ENCODE results near the gene PIEZO1. TPM values are rescaled to one million over a fixed set of nuclear protein-coding genes. Genes with fewer than 3 reads are reported as not detected.

The PIEZO1 gene
- total RNA-seq, 2 experiments from 2014 or later: 206 to 220 TPM

DNA sequence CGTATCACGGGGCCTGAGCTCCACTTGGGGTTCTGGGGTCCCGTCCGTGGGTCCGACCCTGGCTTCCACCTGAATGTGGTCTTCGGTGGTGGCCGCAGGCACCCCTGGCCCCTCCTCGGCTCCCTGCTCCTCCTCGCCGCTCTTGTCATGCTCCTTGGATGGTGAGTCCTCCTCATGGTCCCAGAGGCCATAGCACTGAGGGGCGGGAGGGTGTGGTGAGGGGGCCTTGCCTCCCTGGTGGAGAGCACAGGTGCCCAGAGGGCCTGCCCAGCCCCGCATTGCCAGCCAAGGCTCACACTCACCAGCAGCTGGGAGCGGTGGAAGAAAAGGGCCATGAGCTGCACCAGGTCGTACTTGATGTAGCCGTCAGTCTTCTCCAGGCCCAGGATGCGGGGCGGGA is 63.8 kb downstream of the PIEZO1 start:
- Mint-ChIP-seq H3K9me3 (no peaks in the 10 kb centered on the region), H3K4me3 (no peak overlapping the region), H3K27ac (no peak overlapping the region), H3K27me3 (no peaks in the 10 kb centered on the region), H3K4me1 (peaks cover 2% of the 10 kb centered on the region), H3K36me3 (peaks cover 12% of the 10 kb centered on the region)
- POLR2A ChIA-PET: no interaction called here
- ATAC-seq (ENCODE audit: low read depth): no peak
- no peak for DNase-seq

DNA sequence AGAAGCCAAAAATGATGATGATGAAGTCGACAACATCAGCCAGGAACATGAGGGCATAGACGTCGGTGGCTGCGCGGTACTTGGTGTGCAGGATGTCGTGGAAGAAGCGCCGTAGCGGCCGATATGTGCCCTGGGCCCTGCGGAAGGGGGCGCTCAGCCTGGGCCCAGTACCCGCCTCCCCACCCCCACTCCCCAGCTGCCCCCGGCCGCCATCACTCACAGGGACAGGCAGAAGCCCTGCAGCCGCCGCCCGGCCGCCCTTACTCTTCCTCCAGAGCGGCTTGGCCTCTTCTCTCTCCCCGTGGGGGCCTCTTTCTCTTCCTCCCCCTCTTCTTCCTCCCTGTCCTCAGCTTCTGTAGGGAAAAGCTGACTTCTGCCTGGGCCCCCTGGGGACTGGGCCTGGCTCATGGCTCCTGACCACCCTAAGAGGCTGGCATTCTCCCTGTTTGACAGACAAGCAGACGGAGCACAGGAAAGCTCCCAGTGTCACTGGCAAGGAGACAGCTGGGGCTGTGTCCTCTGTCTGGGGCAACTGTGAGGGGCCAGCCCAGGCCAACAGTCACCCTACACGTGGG is 64.5 kb downstream of the PIEZO1 start:
- DNase-seq (no peak), ATAC-seq (ENCODE audit: low read depth) (no peak)
- H3K4me1 Mint-ChIP-seq: peaks cover 2% of the 10 kb centered on the region
- H3K4me3 Mint-ChIP-seq: no peak overlapping the region
- H3K27me3 Mint-ChIP-seq: no peaks in the 10 kb centered on the region
- POLR2A ChIA-PET: no interaction called here
- H3K27ac Mint-ChIP-seq: peak overlapping the region; percentile 20
- no peaks in the 10 kb centered on the region for H3K9me3 Mint-ChIP-seq
- peaks cover 10% of the 10 kb centered on the region for H3K36me3 Mint-ChIP-seq

DNA sequence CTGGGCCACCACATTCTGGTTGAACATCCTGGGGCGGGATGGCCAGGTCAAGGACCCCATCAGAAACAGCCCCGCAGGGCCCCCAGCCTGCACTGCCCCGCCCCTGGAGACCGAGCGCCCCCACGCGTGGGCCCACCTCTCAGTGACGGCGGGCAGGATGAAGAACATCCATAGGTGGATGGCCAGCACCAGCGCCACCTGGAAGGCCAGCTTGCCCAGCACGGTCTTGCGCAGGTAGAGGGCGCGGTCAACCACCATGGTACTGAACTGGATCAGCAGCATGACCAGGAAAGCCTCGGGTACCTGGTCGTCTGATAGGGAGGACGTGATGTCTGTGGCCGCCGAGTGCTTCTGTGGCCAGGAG is 65.1 kb downstream of the PIEZO1 start:
- DNase-seq: no peak
- peaks cover 2% of the 10 kb centered on the region for H3K4me1 Mint-ChIP-seq
- H3K36me3 Mint-ChIP-seq: peaks cover 12% of the 10 kb centered on the region
- H3K27me3 Mint-ChIP-seq: no peaks in the 10 kb centered on the region
- H3K4me3 Mint-ChIP-seq: no peak overlapping the region
- H3K9me3 Mint-ChIP-seq: no peaks in the 10 kb centered on the region
- no peak overlapping the region for H3K27ac Mint-ChIP-seq
- POLR2A ChIA-PET: no interaction called here
- no peak for ATAC-seq (ENCODE audit: low read depth)

DNA sequence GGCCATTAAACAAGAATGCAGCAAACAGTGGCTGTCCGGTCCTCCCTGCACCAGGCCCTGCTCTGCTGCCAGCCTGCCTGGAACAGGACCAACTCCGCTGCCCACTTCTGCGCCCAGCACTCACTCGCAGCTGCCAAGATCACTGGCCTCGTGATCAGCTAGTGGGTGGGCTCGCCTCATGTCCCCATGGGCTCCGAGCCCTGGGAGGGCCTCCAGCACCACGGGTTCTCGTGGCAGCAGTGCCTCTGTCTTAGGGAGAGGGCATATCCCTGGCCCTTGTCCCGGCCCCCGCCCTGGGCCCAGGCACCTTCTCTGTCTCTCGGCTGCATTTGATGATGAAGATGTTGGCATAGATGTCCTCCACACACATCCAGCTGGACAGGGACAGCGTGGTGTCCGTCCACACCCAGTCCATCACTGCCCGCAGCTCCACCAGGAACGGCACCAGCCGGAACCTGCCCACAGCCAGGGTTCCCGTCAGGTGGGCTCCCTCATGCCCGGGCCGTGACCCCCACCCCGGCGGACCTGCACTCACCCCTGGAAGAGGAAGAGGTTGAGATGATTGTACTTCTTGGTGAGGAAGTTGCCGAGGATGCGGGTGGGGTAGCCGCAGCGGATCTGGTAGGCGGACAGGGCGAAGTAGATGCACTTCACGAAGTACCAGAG is 65.6 kb downstream of the PIEZO1 start:
- H3K27ac Mint-ChIP-seq: no peak overlapping the region
- ATAC-seq (ENCODE audit: low read depth) (no peak), DNase-seq (no peak)
- H3K36me3 Mint-ChIP-seq: peaks cover 10% of the 10 kb centered on the region
- no peak overlapping the region for H3K4me3 Mint-ChIP-seq
- no peaks in the 10 kb centered on the region for H3K27me3 Mint-ChIP-seq
- POLR2A ChIA-PET: no interaction called here
- no peaks in the 10 kb centered on the region for H3K9me3 Mint-ChIP-seq
- H3K4me1 Mint-ChIP-seq: peaks cover 2% of the 10 kb centered on the region

DNA sequence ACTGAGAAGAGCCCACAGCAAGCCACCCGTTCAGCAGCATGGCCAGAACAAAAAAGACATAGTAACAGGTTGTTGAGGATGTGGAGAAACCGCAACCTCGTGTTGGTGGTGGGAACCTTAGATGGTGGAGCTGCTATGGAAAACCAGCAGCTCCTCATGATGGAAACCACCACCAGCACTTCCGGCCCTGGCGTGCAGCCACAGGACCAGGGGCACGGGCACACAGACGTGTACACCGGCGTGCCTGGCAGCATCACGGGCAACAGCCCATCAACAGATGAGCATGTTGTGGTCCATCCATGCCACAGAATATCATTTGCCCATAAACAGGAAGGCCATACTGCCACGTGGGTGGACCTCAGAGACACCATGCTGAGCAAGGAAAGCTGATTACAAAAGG is 66.8 kb downstream of the PIEZO1 start:
- peaks cover 2% of the 10 kb centered on the region for H3K4me1 Mint-ChIP-seq
- POLR2A ChIA-PET: no interaction called here
- H3K27me3 Mint-ChIP-seq: no peaks in the 10 kb centered on the region
- ATAC-seq (ENCODE audit: low read depth): no peak
- H3K36me3 Mint-ChIP-seq: peaks cover 10% of the 10 kb centered on the region
- no peaks in the 10 kb centered on the region for H3K9me3 Mint-ChIP-seq
- DNase-seq: no peak
- no peak overlapping the region for H3K27ac Mint-ChIP-seq
- H3K4me3 Mint-ChIP-seq: no peak overlapping the region

DNA sequence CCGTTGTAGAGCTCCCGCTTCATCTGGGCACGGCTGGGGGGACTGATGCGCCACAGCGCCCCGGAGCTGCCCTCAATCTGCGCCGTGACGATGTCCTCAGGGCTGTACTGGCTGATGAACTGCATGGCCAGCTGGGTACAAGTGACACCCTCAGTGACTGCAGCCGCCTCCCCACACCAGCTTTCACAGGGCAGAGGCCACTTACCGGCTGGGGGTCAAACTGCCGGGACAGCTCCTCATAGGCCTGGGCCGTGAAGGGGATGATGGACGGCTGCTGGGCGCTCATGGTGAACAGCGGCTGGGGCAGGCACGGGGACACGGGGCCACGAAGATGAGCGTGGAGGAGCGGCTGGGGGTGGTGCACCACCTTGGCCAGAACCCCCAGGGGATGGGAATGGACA is 68.4 kb downstream of the PIEZO1 start:
- peaks cover 10% of the 10 kb centered on the region for H3K36me3 Mint-ChIP-seq
- no peak overlapping the region for H3K27ac Mint-ChIP-seq
- no peak overlapping the region for H3K4me3 Mint-ChIP-seq
- no peaks in the 10 kb centered on the region for H3K27me3 Mint-ChIP-seq
- no peaks in the 10 kb centered on the region for H3K9me3 Mint-ChIP-seq
- POLR2A ChIA-PET: no interaction called here
- DNase-seq (no peak), ATAC-seq (ENCODE audit: low read depth) (no peak)
- peaks cover 2% of the 10 kb centered on the region for H3K4me1 Mint-ChIP-seq

DNA sequence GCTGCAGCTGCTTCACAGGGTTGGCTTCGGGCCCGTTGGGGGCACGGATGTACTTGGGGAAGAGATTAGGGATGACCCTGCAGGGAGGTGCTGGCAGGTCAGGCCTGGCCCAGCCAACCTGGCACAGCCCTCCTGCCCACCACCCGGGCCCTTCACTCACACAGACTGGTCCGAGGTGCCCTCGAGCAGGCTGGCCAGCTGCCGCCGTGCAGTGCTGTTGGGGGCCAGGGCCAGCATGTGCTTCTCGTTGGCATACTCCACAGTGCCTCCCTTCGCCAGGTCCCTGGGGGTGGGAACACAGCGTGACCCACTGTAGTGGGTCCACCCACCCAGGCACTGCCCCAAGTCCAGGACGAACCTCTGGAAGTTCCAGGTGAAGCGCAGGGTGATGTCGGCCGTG is 68.8 kb downstream of the PIEZO1 start:
- no peak overlapping the region for H3K27ac Mint-ChIP-seq
- no peak for DNase-seq
- POLR2A ChIA-PET: interaction anchor here (1.5 kb wide), 1 partner anchor 14 kb away, joined by 5 read pairs; no protein-coding TSS in a partner anchor
- H3K4me1 Mint-ChIP-seq: peaks cover 2% of the 10 kb centered on the region
- no peak overlapping the region for H3K4me3 Mint-ChIP-seq
- H3K36me3 Mint-ChIP-seq: peaks cover 10% of the 10 kb centered on the region
- H3K9me3 Mint-ChIP-seq: no peaks in the 10 kb centered on the region
- no peaks in the 10 kb centered on the region for H3K27me3 Mint-ChIP-seq
- ATAC-seq (ENCODE audit: low read depth): no peak

DNA sequence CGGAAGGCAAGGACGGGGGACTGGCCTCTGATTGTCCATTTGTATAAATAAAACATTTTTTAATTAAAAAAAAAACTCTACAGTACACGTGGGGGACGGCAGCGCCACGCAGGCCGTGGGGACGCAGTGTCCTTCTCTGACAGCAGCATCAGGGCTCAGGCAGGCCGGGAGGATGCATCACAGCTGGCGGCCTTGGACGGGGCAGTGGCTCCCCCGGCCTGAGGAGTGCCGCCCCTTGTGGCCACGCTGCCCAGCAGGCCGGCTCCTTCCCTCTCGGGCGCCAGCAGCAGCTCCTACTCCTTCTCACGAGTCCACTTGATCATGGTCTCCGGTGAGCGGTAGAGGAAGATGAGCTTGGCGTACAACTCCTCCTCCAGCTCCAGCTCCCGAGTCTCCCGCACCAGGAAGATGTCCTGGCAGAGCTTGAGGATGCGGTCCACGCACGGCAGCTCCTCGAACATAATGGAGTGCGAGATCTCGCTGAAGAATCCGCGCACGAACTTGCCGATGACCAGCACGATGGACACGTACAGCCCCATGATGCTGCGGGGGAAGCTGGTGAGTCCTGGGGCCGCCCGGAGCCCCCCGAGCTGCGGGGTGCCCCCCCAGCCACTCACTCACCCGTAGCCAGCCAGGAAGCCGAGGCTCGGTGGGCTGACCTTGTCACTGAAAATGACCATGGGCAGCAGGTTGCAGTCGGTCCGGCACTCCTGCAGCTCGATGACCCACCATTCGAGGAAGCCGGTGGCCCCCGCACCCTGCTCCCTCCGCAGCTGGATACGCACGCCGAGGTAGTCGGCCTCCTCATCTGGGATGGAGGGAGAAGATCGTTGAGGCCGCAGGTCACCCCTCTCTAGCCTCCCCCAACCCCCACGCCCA is 69.5 kb downstream of the PIEZO1 start:
- no peaks in the 10 kb centered on the region for H3K9me3 Mint-ChIP-seq
- peaks cover 10% of the 10 kb centered on the region for H3K36me3 Mint-ChIP-seq
- POLR2A ChIA-PET: interaction anchor here (1.5 kb wide), 2 partner anchors 12 to 14 kb away, joined by 3 to 5 read pairs; no protein-coding TSS in a partner anchor
- DNase-seq: no peak
- H3K4me3 Mint-ChIP-seq: no peak overlapping the region
- peaks cover 2% of the 10 kb centered on the region for H3K4me1 Mint-ChIP-seq
- H3K27me3 Mint-ChIP-seq: no peaks in the 10 kb centered on the region
- H3K27ac Mint-ChIP-seq: no peak overlapping the region
- ATAC-seq (ENCODE audit: low read depth): no peak

DNA sequence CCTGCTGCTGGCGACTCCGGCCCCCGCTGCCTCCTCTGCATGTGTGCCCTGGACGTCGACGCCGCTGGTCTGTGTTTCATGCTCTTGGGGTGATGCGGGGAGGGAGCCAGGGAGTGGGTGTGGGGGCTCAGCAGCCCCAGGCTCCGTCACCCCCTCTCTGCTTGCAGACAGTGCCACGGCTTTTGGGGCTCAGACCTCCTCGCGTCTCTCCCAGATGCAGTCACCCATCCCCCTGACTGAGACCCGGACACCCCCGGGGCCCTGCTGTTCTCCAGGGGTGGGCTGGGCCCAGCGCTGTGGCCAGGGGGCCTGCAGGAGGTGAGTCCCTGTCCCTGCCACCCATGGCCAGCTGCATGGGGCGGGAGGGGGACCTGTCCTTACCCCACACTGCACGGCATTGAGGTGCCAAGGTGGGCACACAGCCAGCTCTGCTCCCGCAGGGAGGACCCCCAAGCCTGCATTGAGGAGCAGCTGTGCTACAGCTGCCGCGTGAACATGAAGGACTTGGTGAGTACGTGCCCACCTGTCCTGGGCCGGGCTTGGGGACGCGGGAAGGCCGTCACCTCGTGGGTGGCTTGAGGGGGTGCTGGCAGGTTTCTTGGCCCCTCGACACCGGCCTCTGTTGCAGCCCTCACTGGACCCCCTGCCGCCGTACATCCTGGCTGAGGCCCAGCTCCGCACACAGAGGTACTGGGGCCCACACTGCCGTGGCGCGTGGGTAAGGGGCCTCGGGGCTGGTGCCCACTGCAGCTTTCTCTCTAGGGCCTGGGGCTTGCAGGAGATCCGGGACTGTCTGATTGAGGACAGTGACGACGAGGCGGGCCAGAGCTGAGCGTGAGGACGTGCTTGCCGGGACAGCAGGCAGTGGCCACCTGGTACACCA is 70.4 kb downstream of the PIEZO1 start:
- Mint-ChIP-seq H3K4me1 (peaks cover 2% of the 10 kb centered on the region), H3K9me3 (no peaks in the 10 kb centered on the region), H3K4me3 (no peak overlapping the region), H3K36me3 (peaks cover 7% of the 10 kb centered on the region), H3K27ac (no peak overlapping the region), H3K27me3 (no peaks in the 10 kb centered on the region)
- DNase-seq (no peak), ATAC-seq (ENCODE audit: low read depth) (no peak)
- POLR2A ChIA-PET: interaction anchor here (1.5 kb wide), 2 partner anchors 11 to 13 kb away, joined by 3 to 5 read pairs; no protein-coding TSS in a partner anchor

DNA sequence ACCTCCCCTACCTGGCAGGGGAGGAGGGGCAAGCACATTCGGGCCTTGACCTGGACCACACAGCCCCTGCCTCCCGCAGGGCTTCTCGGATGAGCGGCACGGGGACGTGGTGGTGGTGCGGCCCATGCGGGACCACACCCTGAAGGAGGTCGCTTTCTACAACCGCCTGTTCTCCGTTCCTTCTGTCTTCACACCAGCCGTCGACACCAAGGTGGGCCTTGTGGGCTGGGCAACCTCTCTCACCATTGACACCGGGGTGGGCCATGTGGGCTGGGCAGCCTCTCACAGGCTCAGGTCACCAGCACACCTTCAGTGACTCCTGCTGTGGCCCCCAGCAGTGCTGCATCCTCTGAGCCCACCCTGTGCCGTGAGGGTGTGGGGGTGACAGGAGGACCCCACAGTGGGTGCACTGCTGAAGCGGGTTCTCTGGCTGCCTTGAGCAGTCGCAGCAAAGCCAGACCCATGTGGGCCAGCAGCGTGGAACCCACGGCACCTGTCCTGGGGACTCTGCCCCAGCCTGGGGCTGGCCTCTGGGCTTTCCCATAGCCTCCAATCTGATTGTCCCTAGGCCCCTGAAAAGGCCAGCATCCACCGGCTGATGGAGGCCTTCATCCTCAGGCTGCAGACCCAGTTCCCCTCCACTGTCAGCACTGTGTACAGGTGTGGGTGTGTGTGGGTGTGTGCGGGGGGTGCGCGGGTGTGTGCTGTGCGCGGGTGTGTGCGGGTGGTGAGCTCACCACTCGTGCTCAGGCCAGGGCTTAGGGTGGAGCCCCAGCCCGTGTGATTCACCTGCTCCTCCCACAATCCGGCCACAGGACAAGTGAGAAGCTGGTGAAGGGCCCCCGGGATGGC is 71.2 kb downstream of the PIEZO1 start:
- H3K4me3 Mint-ChIP-seq: no peak overlapping the region
- peaks cover 6% of the 10 kb centered on the region for H3K36me3 Mint-ChIP-seq
- no peak for ATAC-seq (ENCODE audit: low read depth)
- H3K27ac Mint-ChIP-seq: no peak overlapping the region
- H3K27me3 Mint-ChIP-seq: no peaks in the 10 kb centered on the region
- no peak for DNase-seq
- H3K4me1 Mint-ChIP-seq: no peaks in the 10 kb centered on the region
- POLR2A ChIA-PET: no interaction called here
- H3K9me3 Mint-ChIP-seq: no peaks in the 10 kb centered on the region

DNA sequence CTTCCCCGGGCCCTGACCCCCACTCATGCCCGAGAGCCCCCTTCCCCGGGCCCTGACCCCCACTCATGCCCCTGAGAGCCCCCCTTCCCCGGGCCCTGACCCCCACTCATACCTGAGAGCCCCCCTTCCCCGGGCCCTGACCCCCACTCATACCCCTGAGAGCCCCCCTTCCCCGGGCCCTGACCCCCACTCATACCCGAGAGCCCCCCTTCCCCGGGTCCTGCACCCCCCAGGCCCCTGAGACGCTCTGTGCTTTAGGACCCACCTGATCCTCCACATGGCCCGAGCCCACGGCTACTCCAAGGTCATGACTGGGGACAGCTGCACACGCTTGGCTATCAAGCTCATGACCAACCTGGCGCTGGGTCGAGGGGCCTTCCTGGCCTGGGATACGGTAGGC is 72.0 kb downstream of the PIEZO1 start:
- Mint-ChIP-seq H3K27ac (no peak overlapping the region), H3K36me3 (peaks cover 6% of the 10 kb centered on the region), H3K27me3 (no peaks in the 10 kb centered on the region), H3K4me1 (no peaks in the 10 kb centered on the region), H3K9me3 (no peaks in the 10 kb centered on the region), H3K4me3 (no peak overlapping the region)
- ATAC-seq (ENCODE audit: low read depth) (no peak), DNase-seq (no peak)
- POLR2A ChIA-PET: no interaction called here

DNA sequence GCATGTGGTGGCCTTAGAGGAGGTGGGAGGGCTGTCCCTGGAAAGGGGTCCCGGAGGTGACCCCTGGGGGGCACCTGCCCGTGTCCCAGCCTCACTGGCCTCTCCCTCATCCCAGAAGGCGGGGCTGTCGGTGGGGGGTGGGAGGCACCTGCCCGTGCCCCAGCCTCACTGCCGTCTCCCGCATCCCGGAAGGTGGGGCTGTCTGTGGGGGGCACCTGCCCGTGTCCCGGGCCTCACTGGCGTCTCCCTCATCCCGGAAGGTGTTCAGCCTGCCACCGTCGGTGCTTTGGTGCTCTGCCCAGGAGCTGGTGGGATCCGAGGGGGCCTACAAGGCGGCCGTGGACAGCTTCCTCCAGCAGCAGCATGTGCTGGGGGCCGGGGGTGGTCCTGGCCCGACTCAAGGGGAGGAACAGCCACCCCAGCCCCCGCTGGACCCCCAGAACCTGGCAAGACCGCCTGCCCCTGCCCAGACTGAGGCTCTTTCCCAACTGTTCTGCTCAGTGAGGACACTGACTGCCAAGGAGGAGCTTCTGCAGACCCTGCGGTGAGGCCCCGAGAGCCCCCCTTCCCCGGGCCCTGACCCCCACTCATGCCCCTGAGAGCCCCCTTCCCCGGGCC is 72.5 kb downstream of the PIEZO1 start:
- Mint-ChIP-seq H3K27me3 (no peaks in the 10 kb centered on the region), H3K4me1 (peaks cover 1% of the 10 kb centered on the region), H3K9me3 (no peaks in the 10 kb centered on the region), H3K4me3 (no peak overlapping the region), H3K27ac (no peak overlapping the region), H3K36me3 (peaks cover 6% of the 10 kb centered on the region)
- POLR2A ChIA-PET: no interaction called here
- DNase-seq (no peak), ATAC-seq (ENCODE audit: low read depth) (no peak)

Data from activated naive CD8-positive, alpha-beta T cell treated with anti-CD3 and anti-CD28 coated beads, Interleukin-2, amount 10 ng/mL, durations not matched to agents 7 days and 5 days (primary cell).